Measurements from ENCODE around the gene OR10J1.

- TF ChIP-seq CTCF (IDR thresholded peaks at IDR 0.05) (no peak), POLR2A (IDR thresholded peaks at IDR 0.05) (no peak)
Observed at GRCh38 chr1:159465191-159465603, 25.7 kb downstream of the OR10J1 start.

Measured in uterus (tissue), 2 donors.